DOHH2 (cell line): Measurements from ENCODE around the gene ELAVL1.

Source experiments
- H3F3A ChIP-seq: fragments of 200-600 bp; sonication (generic), shearing (Covaris generic); 2 replicates; pipeline ENCODE4 v1.6.0; 2016; ENCODE audit warnings: antibody characterized with exemption, mild to moderate bottlenecking; ENCODE audit not compliant: control insufficient read depth, insufficient read depth
- H3K27ac ChIP-seq: fragments of 200-600 bp; sonication (generic); 2 replicates; pipeline ENCODE4 v1.5.1; 2014; ENCODE audit warnings: low read depth, mild to moderate bottlenecking, low read length, moderate library complexity
- H3K27me3 ChIP-seq: fragments of 200-600 bp; sonication (generic); 2 replicates; pipeline ENCODE4 v1.6.1; 2014; ENCODE audit warnings: mild to moderate bottlenecking, low read length, mixed read lengths; ENCODE audit not compliant: control insufficient read depth
- H3K36me3 ChIP-seq: fragments of 200-600 bp; sonication (generic); 2 replicates; pipeline ENCODE4 v1.6.1; 2014; ENCODE audit warnings: mild to moderate bottlenecking, low read length, moderate library complexity, mixed read lengths; ENCODE audit not compliant: control insufficient read depth
- H3K4me1 ChIP-seq: fragments of 200-600 bp; sonication (generic); 2 replicates; pipeline ENCODE4 v1.6.1; 2014; ENCODE audit warnings: mild to moderate bottlenecking, low read length, mixed read lengths; ENCODE audit not compliant: control insufficient read depth
- H3K4me2 ChIP-seq: fragments of 200-600 bp; sonication (generic); 2 replicates; pipeline ENCODE4 v1.6.0; 2014; ENCODE audit warnings: mild to moderate bottlenecking, low read length, moderate library complexity
- H3K4me3 ChIP-seq: fragments of 200-600 bp; sonication (generic); 2 replicates; pipeline ENCODE4 v1.5.1; 2014; ENCODE audit warnings: mild to moderate bottlenecking, low read length, mixed read lengths
- H3K79me2 ChIP-seq: fragments of 200-600 bp; sonication (generic); 2 replicates; pipeline ENCODE4 v1.6.1; 2014; ENCODE audit warnings: mild to moderate bottlenecking, low read length, mixed read lengths; ENCODE audit not compliant: control insufficient read depth
- H3K9me2 ChIP-seq: fragments of 200-600 bp; sonication (generic); replicated peaks from 2 replicates; pipeline ENCODE4 v1.6.1; 2014; ENCODE audit warnings: mild to moderate bottlenecking, low read length, mixed read lengths; ENCODE audit not compliant: control insufficient read depth
- H3K9me3 ChIP-seq: fragments of 200-600 bp; sonication (generic); 2 replicates; pipeline ENCODE4 v1.6.1; 2014; ENCODE audit warnings: antibody characterized with exemption, low read length, mixed read lengths; ENCODE audit not compliant: control insufficient read depth, insufficient read depth
- H4K20me1 ChIP-seq: fragments of 200-600 bp; sonication (generic); 2 replicates; pipeline ENCODE4 v1.6.0; 2014; ENCODE audit warnings: low read depth, mild to moderate bottlenecking, antibody characterized with exemption, low read length, moderate library complexity; ENCODE audit not compliant: control insufficient read depth, insufficient read depth
- CTCF ChIP-seq: fragments of 200-600 bp; sonication (generic); IDR thresholded peaks from one replicate; pipeline ENCODE4 v1.5.1; 2014; ENCODE audit warnings: antibody characterized with exemption, mild to moderate bottlenecking, low read depth, low read length; ENCODE audit not compliant: poor library complexity, severe bottlenecking
- EZH2phosphoT487 ChIP-seq: fragments of 200-600 bp; sonication (generic); IDR thresholded peaks from 2 replicates; pipeline ENCODE4 v1.6.1; 2017; ENCODE audit warnings: borderline replicate concordance, mild to moderate bottlenecking, antibody characterized with exemption, low read length, moderate library complexity, mixed read lengths

Gene ELAVL1

GRCh38 chr19:7977021-7977722 is 28.3 kb downstream of the ELAVL1 start:
- Histone ChIP-seq H3F3A (no peaks in the 10 kb centered on the region), H3K36me3 (peaks cover 81% of the 10 kb centered on the region), H3K4me2 (no peak overlapping the region), H3K79me2 (peaks cover 24% of the 10 kb centered on the region), H3K27ac (no peak overlapping the region), H3K4me3 (no peak overlapping the region), H4K20me1 (no peaks in the 10 kb centered on the region), H3K4me1 (no peaks in the 10 kb centered on the region), H3K9me2 (no peaks in the 10 kb centered on the region), H3K27me3 (no peaks in the 10 kb centered on the region), H3K9me3 (no peaks in the 10 kb centered on the region)
- no peak for TF ChIP-seq CTCF
- no peak for TF ChIP-seq EZH2phosphoT487

GRCh38 chr19:7976461-7976860 is 29.0 kb downstream of the ELAVL1 start:
- H3K79me2 ChIP-seq: peaks cover 23% of the 10 kb centered on the region
- H3K4me1 ChIP-seq: no peaks in the 10 kb centered on the region

GRCh38 chr19:7975037-7975436 is 30.4 kb downstream of the ELAVL1 start:
- H3K9me3 ChIP-seq: no peaks in the 10 kb centered on the region
- H3K79me2 ChIP-seq: peaks cover 23% of the 10 kb centered on the region
- H3K4me1 ChIP-seq: no peaks in the 10 kb centered on the region
- no peaks in the 10 kb centered on the region for H3K27me3 ChIP-seq
- no peaks in the 10 kb centered on the region for H3K9me2 ChIP-seq
- no peak overlapping the region for H3K4me2 ChIP-seq
- TF ChIP-seq CTCF (no peak), EZH2phosphoT487 (no peak)
- no peak overlapping the region for H3K4me3 ChIP-seq
- peaks cover 78% of the 10 kb centered on the region for H3K36me3 ChIP-seq
- H4K20me1 ChIP-seq: no peaks in the 10 kb centered on the region
- no peak overlapping the region for H3K27ac ChIP-seq
- no peaks in the 10 kb centered on the region for H3F3A ChIP-seq

More at GRCh38 chr19:7976461-7976860, 29.0 kb downstream of the ELAVL1 start:
- Histone ChIP-seq H3K9me3 (no peaks in the 10 kb centered on the region), H4K20me1 (no peaks in the 10 kb centered on the region), H3K4me2 (no peak overlapping the region), H3K27ac (no peak overlapping the region), H3F3A (no peaks in the 10 kb centered on the region), H3K36me3 (peaks cover 78% of the 10 kb centered on the region), H3K27me3 (no peaks in the 10 kb centered on the region), H3K4me3 (no peak overlapping the region), H3K9me2 (no peaks in the 10 kb centered on the region)
- TF ChIP-seq EZH2phosphoT487 (no peak), CTCF (no peak)
